ENCODE data around the gene HDAC4.
A peak's percentile ranks its signal among the peaks of the same experiment; 100 is the strongest.

HDAC4 gene

DNA sequence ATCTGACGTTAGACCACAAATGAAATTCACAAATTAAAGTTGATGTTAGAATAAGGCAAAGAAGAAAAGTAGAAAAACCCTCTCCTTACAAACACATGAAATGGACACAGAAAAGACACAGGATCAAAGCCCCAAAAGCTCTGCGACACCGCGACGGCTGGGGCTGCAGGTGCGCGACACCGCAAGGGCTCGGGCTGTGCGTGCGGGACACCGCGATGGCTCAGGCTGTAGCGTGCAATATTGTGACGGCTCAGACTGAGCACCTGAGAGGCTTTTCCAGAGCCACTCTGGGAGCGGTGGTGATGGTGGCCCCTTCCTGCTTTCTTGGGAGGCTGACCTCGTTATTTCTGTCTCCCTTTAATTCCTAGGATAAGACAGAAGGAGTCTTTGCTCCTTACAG lies 296.0 kb downstream of the HDAC4 start:
- no peak for DNase-seq (ENCODE audit: low read depth)
- H3K4me3 ChIP-seq (ENCODE audit: low read depth, low read length) = no peak overlapping the region

DNA sequence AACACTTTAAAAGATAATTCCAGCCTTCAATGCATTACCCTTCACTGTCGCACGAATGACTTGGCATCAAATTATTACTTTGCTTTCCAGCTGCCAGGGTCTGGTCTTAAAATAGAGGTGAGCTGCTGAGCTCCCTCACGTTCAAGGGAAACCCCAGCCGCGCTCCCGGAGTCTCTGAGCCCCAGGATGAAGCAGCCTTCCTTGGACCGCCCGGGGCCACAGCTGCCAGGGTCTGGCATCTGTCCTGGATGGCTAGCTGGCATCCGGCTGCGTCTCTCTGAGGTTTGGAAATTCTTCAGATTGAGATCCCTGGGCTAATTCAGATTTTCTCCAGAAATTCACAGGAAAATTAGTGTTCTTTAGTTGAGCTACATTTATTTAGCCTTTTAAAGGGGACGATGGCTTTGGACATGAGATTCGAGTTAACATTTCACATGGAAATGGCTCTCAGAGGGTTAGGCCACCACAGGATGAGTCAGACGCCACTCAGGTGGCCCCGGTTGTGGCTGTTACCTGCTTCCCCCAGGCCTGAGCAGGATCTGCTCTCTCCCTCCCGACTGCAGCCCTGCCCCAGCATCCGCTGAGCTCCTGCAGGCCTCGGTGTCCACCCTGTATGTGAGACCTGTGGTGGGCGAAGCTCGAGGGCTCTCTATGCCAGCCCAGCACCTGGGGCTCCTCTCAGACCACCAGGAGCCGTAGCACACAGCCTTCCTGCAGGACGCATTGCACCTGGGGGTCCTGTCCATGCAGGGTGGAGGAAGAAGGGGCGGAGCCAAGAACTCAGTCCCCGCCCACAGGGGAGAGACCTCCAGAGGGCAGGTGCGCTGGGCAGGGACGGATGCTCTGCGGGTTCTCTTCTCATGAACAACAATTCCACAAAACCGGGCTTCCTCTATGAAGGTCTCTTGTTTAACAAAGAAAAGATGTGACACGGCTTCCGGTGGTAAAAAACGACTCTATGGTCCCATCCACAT lies 297.4 kb downstream of the HDAC4 start:
- H3K4me3 ChIP-seq (ENCODE audit: low read depth, low read length) = no peak overlapping the region
- no peak for DNase-seq (ENCODE audit: low read depth)

DNA sequence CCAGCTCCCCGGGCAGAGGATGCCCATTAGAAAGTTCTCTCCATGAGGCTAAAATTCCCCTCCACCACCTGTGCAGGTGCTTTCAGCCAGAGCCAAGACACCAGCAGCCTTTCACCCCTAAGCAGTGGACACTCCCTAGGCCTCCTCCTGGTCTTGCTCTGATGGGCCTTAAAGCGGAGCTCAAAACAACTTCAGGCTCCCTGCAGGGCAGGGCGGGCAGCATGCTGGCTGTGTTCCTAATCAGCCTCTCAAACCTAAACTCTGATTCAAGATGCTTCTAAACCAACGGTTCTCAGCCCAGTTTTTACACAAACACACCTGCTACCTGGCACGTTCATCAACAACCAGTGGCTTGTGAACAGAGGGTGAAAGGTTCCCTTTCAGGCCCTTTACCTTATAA lies 298.6 kb downstream of the HDAC4 start:
- no peak for DNase-seq (ENCODE audit: low read depth)
- no peak overlapping the region for H3K4me3 ChIP-seq (ENCODE audit: low read depth, low read length)

DNA sequence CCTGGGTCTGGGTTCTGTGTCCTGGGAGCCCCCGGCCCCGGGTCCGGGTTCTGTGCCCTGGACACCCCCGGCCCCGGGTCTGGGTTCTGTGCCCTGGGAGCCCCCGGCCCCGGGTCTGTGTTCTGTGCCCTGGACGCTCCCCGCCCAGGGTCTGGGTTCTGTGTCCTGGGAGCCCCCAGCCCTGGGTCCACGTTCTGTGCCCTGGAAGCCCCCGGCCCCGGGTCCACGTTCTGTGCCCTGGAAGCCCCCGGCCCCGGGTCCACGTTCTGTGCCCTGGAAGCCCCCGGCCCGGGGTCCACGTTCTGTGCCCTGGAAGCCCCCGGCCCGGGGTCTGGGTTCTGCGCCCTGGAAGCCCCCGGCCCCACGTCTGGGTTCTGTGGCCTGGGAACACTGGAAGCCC lies 299.0 kb downstream of the HDAC4 start:
- no peak for DNase-seq (ENCODE audit: low read depth)
- H3K4me3 ChIP-seq (ENCODE audit: low read depth, low read length) = no peak overlapping the region

DNA sequence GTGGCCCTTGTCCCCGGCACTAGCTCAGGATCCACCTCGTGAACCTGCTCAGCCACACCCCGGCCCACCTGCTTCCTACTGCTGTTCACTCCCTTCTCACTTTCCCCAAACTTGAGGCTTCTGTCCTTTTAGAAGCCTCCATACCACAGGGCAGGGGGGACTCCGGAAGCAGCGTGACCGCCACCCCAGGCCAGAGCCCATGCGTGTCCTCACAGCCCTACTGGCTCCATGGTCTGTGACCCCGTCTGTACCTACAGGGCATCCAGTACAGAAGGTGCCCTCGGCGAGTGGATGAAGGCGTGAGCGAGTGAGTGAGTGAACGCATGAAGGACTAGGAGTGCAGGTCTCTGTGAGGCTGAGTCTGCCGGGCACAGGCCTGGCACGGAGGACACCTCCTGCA lies 299.7 kb downstream of the HDAC4 start:
- no peak overlapping the region for H3K4me3 ChIP-seq (ENCODE audit: low read depth, low read length)
- DNase-seq (ENCODE audit: low read depth) = no peak

DNA sequence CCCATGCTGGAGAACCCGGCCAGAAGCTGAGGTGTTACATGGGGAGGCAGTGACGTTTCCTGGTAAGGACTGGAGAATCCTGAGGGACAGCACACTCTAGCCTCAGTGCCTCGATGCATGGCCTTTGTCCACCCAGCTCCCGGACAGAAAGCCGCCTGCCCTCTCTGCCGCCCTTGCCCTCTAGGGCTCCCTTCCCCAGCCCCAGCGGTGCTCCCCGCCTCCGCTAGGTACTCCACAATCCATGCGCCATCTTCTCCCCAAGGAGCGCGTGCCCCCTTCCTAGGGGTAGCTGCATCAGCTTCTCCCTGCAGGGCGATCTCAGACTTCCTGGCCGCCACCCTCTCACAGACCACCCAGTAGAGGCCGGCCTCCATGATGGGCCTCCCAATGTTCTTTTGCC lies 301.3 kb downstream of the HDAC4 start:
- DNase-seq (ENCODE audit: low read depth) = no peak

DNA sequence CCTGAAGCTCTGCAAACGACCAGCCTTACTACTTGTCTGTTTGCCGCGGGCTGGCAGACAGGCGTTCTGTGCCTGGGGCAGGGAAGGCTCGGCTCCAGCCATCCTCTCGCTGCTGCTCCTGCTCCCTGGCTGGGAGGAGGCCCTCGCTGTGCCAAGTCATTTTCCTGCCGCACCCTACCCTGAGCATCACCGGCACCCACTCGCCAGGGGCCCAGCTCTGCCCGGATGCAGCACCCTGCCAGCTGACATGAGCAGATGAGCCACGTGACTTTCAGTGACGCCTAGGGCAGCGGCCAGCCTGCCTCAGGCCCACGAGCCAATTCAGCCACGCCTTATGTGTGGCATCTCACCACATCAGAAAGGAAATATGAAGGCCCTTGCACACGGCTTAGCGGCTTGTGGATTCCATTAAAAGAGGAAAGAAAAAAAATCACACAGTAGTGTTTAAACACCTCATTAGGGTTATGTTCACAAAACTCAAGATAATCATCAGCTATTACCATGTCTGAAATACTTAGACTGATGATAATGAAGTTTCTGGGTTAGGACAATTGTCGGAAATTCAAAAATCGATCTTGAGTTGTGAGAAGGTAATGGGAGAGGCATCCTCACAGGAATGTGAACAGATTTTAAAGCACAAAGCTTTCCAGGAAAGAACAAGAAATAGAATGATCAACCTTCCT lies 302.4 kb downstream of the HDAC4 start:
- no peak for DNase-seq (ENCODE audit: low read depth)
- no peak overlapping the region for H3K4me3 ChIP-seq (ENCODE audit: low read depth, low read length)

More for the DNA sequence above, 301.3 kb downstream of the HDAC4 start:
- no peak overlapping the region for H3K4me3 ChIP-seq (ENCODE audit: low read depth, low read length)

DNA sequence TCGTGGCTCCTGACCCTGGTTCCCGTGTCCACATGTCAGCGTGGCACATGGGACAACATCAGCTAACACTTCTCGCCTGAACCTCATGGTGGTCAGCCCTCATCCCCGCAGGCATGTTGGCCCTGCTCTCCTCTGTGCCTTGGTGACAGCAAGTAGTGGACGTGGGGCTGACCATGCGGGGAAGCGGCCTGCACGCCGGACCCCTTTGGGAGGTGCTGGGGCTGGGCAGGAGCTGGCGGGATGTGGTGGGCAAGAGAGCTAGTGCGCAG lies 303.5 kb downstream of the HDAC4 start:
- H3K4me3 ChIP-seq (ENCODE audit: low read depth, low read length) = no peak overlapping the region

DNA sequence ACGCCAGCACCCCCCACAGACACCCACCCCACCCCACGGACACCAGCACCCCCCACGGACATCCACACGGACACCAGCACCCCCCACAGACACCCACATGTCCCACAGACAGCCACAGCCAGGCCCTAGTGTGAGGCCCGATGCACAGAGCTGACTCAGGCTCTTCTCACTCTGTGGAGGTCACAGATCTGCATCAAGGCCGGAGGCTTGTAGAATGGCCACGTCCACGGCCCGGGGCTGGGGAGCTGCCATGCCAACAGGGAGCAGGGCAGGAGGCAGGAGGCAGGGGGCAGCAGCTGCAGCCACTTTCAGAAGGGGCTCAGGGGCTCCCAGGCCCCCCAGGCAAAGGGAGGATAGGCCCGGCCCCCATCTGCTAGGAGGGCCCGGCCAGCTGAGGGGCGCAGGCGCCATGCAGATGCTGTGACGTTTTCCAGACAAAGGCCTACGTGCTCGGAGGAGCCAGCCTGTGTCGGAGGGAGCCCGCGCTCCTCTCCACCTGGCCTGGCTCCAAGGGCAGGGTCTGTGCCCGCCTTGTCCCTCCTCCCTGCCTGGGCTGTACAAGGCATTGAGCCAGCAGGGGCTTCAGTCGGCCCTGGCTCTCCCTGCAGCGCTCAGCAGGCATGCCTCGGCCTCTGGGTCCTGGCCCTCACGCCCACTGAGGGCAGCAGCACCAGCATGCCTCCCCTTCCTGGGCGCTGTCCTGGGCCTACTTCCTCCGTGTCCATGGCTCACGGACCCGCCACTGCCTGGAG lies 304.0 kb downstream of the HDAC4 start:
- H3K4me3 ChIP-seq (ENCODE audit: low read depth, low read length) = no peak overlapping the region
- no peak for DNase-seq (ENCODE audit: low read depth)

More for the DNA sequence above, 303.5 kb downstream of the HDAC4 start:
- no peak for DNase-seq (ENCODE audit: low read depth)

DNA sequence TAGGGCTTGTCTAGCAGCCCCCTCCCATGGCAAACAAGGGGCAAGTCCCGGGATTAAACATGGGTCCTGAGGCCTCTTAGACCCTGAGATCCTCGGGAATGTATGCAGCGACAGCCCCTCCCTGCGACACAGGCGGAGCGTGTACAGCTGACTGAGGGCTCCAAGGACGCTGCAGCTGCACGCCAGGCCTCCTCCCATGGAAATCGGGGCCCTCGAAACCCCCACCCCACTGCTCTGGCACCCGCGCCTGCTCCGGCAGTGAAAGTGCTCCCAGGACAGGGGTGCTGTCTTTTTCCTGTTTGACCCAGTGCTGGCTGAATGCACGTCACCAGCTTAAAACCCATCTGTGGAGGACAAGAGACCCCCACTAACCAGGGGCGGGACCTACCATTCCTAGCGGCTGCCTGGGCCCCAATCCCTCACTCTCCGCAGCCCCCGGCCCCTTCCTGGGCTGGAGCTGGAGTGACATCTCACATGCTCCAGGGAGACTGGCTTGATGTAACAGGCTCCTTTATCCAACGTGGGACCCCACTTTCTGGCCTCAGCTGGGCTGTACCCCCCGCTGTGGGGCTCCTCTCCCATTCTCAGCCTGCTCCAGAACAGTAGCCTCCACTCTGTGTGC lies 305.2 kb downstream of the HDAC4 start:
- DNase-seq (ENCODE audit: low read depth) = no peak
- H3K4me3 ChIP-seq (ENCODE audit: low read depth, low read length) = no peak overlapping the region

DNA sequence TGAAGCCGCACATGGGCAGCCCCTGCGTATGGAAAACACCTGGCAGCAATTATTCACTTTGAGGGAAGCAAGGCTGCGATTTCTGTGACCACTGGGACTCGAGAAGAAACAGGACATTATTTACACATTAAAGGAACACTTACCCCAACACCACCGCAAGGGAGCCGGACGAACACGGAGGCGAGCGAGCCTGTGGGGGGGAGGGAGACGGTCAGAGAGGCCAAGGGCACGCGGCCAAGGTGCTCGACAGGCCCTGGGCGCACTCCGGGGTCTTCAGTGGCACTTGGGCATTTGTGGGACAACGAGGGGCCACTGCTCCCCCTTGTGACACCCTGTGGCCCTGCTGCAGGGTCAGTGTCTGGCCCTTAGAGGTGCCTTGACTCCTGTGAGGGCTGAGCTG lies 306.0 kb downstream of the HDAC4 start:
- no peak overlapping the region for H3K4me3 ChIP-seq (ENCODE audit: low read depth, low read length)
- DNase-seq (ENCODE audit: low read depth) = no peak

DNA sequence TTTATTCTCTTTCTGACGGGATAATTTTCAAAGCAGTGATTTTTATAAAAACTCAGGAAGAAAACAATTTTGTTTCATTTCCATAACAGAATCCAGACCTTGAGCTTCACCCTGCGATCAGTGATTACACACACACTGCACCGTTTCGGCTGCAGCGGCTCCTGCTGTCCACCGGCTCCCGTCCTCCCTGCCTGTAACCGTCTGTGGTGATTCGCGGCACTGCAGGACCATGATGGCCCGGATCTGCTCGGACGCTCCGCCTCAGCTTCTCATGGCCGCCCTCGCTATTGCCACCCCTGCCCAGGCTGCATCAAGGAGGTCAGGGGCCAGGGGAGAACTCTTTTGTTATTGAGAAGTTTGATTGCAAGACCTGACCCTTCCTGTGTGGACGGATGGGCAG lies 306.9 kb downstream of the HDAC4 start:
- no peak overlapping the region for H3K4me3 ChIP-seq (ENCODE audit: low read depth, low read length)
- no peak for DNase-seq (ENCODE audit: low read depth)

DNA sequence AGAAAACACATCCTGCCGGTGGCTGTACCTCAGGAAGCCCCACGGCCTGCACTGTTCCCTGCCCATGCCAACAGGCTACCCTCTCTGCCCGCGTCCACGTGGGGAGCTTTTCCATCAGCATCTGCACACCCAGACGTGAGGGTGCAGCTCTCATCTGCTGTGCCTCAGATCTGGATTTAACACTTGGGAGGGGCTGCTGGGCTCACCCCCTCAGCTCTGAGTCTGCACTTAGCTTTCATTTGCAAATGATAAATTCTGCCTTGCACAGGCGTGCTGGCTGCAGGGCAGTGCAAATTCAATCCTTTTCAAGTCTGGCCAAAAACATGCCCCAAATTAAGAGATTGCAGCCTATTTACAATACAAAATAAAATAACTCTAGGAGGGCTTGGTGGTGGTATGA lies 307.3 kb downstream of the HDAC4 start:
- no peak for DNase-seq (ENCODE audit: low read depth)
- no peak overlapping the region for H3K4me3 ChIP-seq (ENCODE audit: low read depth, low read length)

DNA sequence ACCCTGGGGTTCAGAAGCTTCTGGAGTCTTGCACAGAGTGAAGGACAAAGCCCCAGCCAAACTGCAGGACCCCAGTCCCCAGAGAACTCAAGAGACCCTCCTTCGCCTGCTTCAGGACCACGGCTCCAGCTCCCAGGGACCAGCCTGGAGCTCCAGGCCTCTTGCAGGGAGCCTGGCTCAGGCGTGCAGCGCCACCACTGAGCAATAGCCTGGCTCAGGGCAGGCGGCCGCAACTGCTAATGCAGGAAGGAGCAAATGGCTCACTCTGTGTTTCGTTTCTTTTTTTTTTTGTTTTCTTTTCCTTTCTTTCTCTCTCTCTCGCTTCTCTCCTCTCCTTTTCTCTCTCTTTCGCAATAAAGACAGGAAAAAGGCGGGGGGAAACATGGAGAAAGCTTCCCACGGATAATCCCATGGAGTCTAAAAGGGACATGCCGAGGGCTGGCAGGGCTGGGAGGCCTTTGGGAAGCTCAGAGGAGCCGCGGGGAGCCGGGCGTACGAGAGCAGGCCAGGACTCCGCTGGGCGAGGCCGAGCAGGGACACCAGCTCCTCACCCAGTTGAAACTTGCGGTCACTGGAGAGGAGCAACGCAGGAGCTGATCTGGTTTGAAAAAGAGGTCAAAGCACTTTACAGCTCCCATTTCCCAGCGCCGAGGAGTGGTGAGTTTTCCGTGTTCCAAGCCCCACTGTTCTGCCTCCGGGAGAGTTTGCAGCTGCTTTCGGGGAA lies 308.1 kb downstream of the HDAC4 start:
- no peak overlapping the region for H3K4me3 ChIP-seq (ENCODE audit: low read depth, low read length)
- DNase-seq (ENCODE audit: low read depth) = no peak

DNA sequence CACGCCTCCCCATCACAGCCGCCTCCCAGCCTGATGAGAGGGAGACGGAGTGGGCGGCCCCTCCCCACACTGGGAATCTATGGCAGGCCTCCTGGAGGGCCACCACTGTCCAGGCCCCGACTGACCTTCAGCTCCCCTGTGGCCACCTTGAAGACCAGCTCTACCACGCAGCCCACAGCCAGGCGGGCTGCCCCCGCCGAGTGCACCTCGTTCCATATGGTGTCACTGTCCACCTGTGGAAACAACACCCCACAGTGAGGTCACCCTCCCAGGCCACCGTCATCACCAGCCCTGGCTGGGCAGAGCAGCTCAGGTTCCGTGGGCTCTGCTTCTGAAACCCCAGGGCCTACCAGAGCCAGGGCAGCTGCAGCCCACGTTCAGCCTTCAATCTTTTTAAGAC lies 310.9 kb downstream of the HDAC4 start:
- no peak for DNase-seq (ENCODE audit: low read depth)
- H3K4me3 ChIP-seq (ENCODE audit: low read depth, low read length) = no peak overlapping the region

DNA sequence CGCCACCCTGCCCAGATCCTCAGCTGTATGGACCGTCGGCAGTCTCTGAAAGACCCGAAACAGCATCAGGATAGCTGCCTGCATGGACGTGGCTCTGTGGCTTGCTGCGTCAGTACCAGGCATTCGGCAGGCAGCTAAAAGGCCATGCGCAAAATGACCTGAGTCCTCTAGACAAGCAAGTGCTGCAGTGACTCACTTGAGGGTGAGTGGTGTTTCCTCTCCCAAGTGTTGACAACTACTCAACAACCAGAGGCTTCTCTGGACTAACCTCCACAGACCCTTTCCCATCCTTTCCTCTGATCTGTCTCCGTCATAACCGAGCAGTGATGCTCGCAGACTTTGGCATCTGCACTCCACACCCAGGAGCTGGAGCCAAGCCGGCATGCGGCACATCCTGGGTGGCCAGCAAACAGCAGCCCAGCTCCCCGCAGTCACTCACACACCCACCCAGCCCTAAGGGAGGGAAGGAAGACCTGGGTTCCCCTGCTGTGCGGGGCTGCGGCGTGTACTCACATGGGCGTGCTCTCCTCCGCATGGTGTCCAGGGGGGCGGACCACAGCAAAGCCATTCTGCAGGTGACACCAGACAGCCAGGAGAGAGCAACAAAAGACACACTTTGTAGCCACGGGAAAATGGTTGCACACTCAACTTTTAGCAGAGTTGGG lies 313.6 kb downstream of the HDAC4 start:
- H3K4me3 ChIP-seq (ENCODE audit: low read depth, low read length) = no peak overlapping the region
- peak; percentile 9 for DNase-seq (ENCODE audit: low read depth)

DNA sequence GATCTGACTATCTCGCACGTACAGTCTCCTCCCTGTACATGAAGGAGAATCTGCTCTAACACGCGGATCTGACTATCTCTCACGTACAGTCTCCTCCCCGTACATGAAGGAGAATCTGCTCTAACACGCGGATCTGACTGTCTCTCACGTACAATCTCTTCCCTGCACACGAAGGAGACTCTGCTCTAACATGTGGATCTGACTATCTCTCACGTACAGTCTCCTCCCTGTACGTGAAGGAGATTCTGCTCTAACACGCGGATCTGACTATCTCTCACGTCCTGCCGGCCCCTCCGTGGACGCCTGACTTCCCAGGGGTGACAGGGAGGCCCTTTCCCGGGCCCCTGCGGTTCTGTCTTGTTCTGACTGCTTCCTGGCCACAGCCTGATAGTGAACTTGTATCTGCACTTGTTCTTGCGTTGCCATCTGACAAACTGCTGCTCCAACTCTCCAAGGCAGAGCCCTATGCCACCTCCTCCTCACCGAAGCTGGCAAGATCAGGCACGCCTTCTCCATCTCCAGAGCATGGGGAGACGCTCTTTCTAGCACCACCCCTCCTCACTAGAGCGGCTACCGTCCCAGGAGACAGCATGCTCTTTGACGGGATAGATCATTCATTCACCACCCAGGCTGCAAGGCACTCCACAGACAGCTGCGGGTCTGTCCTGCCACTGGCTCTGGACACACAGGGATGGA lies 314.3 kb downstream of the HDAC4 start:
- no peak for DNase-seq (ENCODE audit: low read depth)
- H3K4me3 ChIP-seq (ENCODE audit: low read depth, low read length) = no peak overlapping the region

Data from skeletal muscle cell (primary cell).